OCI-LY1 (cell line): ENCODE results near the gene FPR2.

ENCODE experiments used
- H2AFZ ChIP-seq: fragments of 200-600 bp; sonication (generic), shearing (Covaris generic); 2 replicates; pipeline ENCODE4 v1.6.0; 2014; ENCODE audit warnings: antibody characterized with exemption, mild to moderate bottlenecking, low read length
- H3F3A ChIP-seq: fragments of 200-600 bp; sonication (generic), shearing (Covaris generic); 2 replicates; pipeline ENCODE4 v1.6.0; 2014; ENCODE audit warnings: mild to moderate bottlenecking, antibody characterized with exemption, low read length, moderate library complexity; ENCODE audit not compliant: insufficient read depth
- H3K27ac ChIP-seq: fragments of 200-600 bp; sonication (generic); 2 replicates; pipeline ENCODE4 v1.5.1; 2014; ENCODE audit warnings: low read length, mixed run types, mild to moderate bottlenecking, low read depth; ENCODE audit not compliant: poor library complexity, severe bottlenecking
- H3K27me3 ChIP-seq: fragments of 200-600 bp; sonication (generic); 2 replicates; pipeline ENCODE4 v1.6.0; 2014; ENCODE audit warnings: antibody characterized with exemption, mild to moderate bottlenecking, low read length, moderate library complexity; ENCODE audit not compliant: insufficient read depth
- H3K36me3 ChIP-seq: fragments of 200-600 bp; sonication (generic); 2 replicates; pipeline ENCODE4 v1.6.1; 2014; ENCODE audit warnings: mild to moderate bottlenecking, antibody characterized with exemption, low read length, moderate library complexity, mixed read lengths; ENCODE audit not compliant: insufficient read depth
- H3K4me1 ChIP-seq: fragments of 200-600 bp; sonication (generic); 2 replicates; pipeline ENCODE4 v1.5.1; 2014; ENCODE audit warnings: mild to moderate bottlenecking, low read length, moderate library complexity; ENCODE audit not compliant: insufficient read depth, severe bottlenecking
- H3K4me2 ChIP-seq: fragments of 200-600 bp; sonication (generic), shearing (Covaris generic); 2 replicates; pipeline ENCODE4 v1.6.1; 2014; ENCODE audit warnings: low read length
- H3K4me3 ChIP-seq: fragments of 200-600 bp; sonication (generic); 2 replicates; pipeline ENCODE4 v1.5.1; 2014; ENCODE audit warnings: low read length, low read depth, mild to moderate bottlenecking, mixed read lengths; ENCODE audit not compliant: poor library complexity, severe bottlenecking
- H3K79me2 ChIP-seq: fragments of 200-600 bp; shearing (Covaris generic); 2 replicates; pipeline ENCODE4 v1.6.1; 2016; ENCODE audit warnings: mixed run types, low read length, mixed read lengths; ENCODE audit not compliant: insufficient read depth
- H3K9ac ChIP-seq: fragments of 200-600 bp; sonication (generic), shearing (Covaris generic); 2 replicates; pipeline ENCODE4 v1.6.1; 2014; ENCODE audit warnings: mild to moderate bottlenecking, low read length, mixed read lengths
- H3K9me2 ChIP-seq: fragments of 200-600 bp; sonication (generic), shearing (Covaris generic); 2 replicates; pipeline ENCODE4 v1.6.1; 2014; ENCODE audit warnings: low read depth, mild to moderate bottlenecking, low read length, mixed read lengths
- H3K9me3 ChIP-seq: fragments of 200-600 bp; shearing (Covaris generic); 2 replicates; pipeline ENCODE4 v1.6.1; 2014; ENCODE audit warnings: low read length, mixed read lengths
- H4K20me1 ChIP-seq: fragments of 200-600 bp; sonication (generic), shearing (Covaris generic); 2 replicates; pipeline ENCODE4 v1.6.0; 2016; ENCODE audit warnings: mild to moderate bottlenecking, low read length; ENCODE audit not compliant: insufficient read depth
- CTCF ChIP-seq: fragments of 200-600 bp; sonication (generic), shearing (Covaris generic); IDR thresholded peaks from 2 replicates; pipeline ENCODE4 v1.5.1; 2017; ENCODE audit warnings: mild to moderate bottlenecking, antibody characterized with exemption, low read length, moderate library complexity, mixed read lengths
- EZH2 ChIP-seq: fragments of 200-600 bp; sonication (generic), shearing (Covaris generic); IDR thresholded peaks from 2 replicates; pipeline ENCODE4 v1.8.0; 2017; ENCODE audit warnings: borderline replicate concordance, mixed run types, mild to moderate bottlenecking, antibody characterized with exemption, low read length, moderate library complexity, mixed read lengths

FPR2 gene

DNA sequence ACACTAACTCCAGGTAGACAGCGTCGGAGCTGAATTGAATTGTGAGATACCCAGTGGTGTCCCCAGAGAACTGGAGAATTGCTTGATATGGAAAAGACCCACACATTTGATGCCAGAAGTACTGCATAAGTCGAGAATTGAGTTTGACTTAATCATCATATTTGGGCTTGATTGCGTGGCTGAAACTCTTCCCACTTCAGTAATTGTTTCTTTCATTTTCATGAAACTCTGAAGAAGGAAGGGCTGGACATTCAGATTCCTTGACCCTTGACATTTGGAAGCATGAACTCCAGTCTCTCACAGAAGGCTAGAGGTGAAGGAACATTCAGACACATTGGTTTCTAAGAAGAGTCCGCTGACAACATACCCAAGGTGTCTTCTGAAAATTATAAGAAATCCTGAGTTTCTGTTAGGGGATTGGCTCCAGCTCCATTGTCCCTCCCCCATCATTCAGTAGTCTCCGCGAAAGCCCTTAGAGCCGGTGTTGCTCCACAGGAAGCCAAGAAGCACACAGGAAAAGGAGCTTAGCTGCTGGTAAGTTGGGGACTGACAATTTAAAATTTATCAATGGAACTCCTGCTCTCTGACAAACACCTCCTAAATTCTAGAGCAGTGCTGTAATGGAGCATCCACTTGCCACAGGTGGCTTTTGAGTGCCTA lies at the start of gene FPR2:
TSS of gene FPR2 (plus strand) at position 484 of the 660 bp plus-strand sequence. CDS start 7,479 bp downstream, outside the sequence.
- Histone ChIP-seq H3K4me1 (no peaks in the 10 kb centered on the region), H4K20me1 (no peaks in the 10 kb centered on the region), H3F3A (no peaks in the 10 kb centered on the region), H3K36me3 (no peaks in the 10 kb centered on the region), H3K4me3 (no peak within 1 kb of the TSS), H3K27me3 (no peaks in the 10 kb centered on the region), H3K9me3 (no peaks in the 10 kb centered on the region), H3K9me2 (no peaks in the 10 kb centered on the region), H3K27ac (no peak within 1 kb of the TSS), H3K4me2 (no peak within 1 kb of the TSS), H2AFZ (no peak within 1 kb of the TSS), H3K79me2 (no peaks in the 10 kb centered on the region), H3K9ac (no peak within 1 kb of the TSS)
- no peak for TF ChIP-seq EZH2
- no peak for TF ChIP-seq CTCF

DNA sequence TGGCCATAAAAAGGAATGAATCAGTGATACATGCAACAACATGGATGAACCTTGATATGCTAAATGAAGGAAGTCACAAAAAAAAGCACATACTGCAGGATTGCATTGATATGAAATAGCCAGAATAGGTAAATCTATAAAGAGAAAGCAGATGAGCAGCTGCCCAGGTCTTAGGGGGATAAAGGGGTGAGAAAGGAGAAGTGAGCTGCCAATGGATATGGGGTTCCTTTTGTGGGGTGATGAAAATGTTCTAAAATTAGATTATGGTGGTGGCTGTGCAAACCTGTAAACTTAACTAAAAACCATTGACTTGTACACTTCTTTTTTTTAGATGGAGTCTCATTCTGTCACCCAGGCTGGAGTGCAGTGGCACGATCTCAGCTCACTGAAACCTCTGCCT lies 49.3 kb upstream of the FPR2 start:
- Histone ChIP-seq H3K36me3 (no peaks in the 10 kb centered on the region; the same call in 1 of the 2 replicates), H2AFZ (no peak overlapping the region), H3F3A (no peaks in the 10 kb centered on the region), H3K4me2 (no peak overlapping the region), H3K9me3 (no peaks in the 10 kb centered on the region), H3K4me3 (no peak overlapping the region), H3K27me3 (no peaks in the 10 kb centered on the region), H4K20me1 (no peaks in the 10 kb centered on the region), H3K9ac (no peak overlapping the region), H3K9me2 (no peaks in the 10 kb centered on the region), H3K27ac (no peak overlapping the region), H3K4me1 (no peaks in the 10 kb centered on the region), H3K79me2 (no peaks in the 10 kb centered on the region)
- no peak for TF ChIP-seq CTCF
- TF ChIP-seq EZH2: no peak

GRCh38 chr19:51712461-51713081 lies 48.4 kb upstream of the FPR2 start:
- Histone ChIP-seq H4K20me1 (no peaks in the 10 kb centered on the region), H3K79me2 (no peaks in the 10 kb centered on the region), H3K4me3 (no peak overlapping the region), H3K9ac (no peak overlapping the region), H3K4me1 (no peaks in the 10 kb centered on the region), H3K9me3 (no peaks in the 10 kb centered on the region), H3K27ac (no peak overlapping the region), H3K9me2 (no peaks in the 10 kb centered on the region), H3K4me2 (no peak overlapping the region), H2AFZ (no peak overlapping the region), H3F3A (no peaks in the 10 kb centered on the region), H3K36me3 (no peaks in the 10 kb centered on the region), H3K27me3 (no peaks in the 10 kb centered on the region)
- no peak for TF ChIP-seq EZH2
- peak; percentile 65 for TF ChIP-seq CTCF
